Measurements from ENCODE around the gene ZNF425.
A peak's percentile ranks its signal among the peaks of the same experiment; 100 is the strongest.
"Not testable (repeated sequence)": the region's sequence is repeated elsewhere in the genome, so short reads cannot be mapped to it uniquely, and the experiment has no call there.

Gene ZNF425

DNA sequence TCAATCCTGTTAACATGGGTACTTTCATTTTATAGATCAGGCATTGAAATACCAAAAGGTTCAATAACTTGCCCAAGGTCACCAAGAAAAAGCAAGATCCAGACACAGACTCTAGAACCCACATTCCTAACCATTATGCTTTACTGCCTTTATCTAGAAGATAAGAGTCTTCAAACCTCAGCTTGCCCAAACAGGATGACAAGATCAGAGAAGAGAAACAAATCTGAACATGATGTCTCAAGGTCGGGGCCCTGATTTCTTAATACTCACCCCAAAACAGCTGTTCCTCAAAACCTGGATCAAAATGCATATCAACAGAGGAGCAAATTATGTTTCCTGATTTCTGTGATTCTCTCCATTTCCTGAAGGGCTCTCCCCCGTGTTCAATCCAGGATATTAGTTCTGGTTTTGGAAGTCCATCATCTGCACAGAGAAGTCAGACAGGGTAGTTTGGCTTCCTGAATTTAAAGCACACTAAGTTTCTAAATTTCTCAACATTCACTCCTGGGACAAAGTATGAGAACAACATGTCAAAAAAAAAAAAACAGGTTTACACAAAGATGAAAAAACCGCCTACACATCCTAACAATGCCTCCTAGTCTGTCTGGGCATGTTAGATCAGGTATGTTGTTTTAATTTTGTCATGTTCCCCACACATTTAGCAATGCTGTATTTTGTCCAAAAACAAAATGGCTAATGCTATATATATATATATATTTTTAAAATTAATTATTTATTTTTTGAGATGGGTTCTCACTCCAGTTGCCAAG is 51.8 kb downstream of the ZNF425 start:
- no peak for DNase-seq (ENCODE audit: low read depth, low spot score)

DNA sequence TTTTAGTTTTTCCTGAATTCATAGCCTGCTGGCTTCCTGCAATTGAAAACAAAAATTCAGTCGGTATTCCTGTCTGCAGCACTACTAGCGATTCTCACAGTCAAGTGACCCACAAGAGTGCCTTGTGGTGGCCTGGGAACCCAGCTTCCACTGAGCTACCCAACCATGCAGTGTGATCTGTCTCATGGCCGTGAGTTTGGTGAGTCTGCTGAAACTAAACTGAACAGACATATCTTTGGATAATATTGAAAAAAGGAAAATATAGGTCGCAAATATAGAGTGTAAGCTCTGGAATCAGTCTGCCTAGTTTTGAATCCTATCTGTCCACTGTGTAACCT is 53.7 kb downstream of the ZNF425 start:
- DNase-seq (ENCODE audit: low read depth, low spot score): no peak

DNA sequence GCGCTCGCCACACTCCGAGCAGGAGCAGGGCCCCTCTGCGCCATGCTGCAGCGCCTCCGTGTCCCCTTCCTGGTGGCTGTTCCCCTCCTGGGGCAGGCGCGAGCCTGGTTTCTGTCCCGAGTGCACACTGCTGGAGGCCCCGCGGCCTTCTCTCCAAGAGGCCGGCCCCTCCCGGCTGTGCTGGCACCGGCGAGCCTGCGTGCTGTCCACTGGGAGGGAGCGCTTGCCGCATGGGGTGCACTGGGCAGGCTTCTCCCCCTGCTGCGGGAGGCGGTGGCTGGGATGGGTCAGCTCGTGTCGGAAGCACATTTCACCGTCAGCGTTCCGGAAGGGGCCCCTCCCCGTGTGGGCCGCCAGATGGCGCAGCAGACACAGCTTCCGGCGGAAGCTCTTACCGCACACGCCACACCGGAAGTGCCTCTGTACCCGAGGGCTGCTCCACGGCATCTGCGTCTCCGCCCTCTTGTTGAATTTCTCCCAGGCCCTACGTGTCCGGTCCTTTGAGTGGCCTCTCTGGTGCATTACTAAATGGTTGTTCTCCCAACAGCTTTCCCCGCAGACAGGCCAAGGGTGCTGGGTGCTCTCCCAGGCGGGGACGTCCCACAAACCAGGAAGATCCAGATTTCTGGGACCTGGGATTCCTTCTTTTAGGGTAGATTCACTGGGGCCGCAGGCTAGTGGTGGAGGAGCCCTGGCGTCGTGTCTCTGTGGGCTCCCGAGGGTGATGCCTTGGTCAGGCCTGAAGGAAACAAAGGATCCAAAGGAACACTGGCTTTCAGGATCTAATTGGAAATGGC is 54.3 kb downstream of the ZNF425 start:
- peak; percentile 28 for DNase-seq (ENCODE audit: low read depth, low spot score)

DNA sequence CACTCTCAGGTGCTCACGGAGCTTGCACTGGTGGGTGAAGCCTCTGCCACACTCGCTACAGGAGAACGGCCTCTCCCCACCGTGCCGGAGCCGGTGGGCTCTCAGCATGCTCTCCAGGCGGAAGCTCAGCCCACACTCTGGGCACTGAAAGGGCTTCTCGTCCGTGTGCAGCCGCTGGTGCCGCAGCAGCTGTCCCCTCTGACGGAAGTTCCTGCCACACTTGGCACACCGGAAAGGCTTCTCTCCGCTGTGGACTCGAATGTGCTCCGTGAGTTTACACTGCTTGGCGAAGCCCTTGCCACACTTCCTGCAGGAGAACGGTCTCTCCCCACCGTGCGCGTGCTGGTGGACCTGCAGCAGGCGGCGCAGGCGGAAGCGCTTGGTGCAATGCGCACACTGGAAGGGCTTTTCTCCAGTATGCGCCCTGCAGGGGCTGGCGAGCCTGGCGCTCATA is 54.9 kb downstream of the ZNF425 start:
- no peak for DNase-seq (ENCODE audit: low read depth, low spot score)

DNA sequence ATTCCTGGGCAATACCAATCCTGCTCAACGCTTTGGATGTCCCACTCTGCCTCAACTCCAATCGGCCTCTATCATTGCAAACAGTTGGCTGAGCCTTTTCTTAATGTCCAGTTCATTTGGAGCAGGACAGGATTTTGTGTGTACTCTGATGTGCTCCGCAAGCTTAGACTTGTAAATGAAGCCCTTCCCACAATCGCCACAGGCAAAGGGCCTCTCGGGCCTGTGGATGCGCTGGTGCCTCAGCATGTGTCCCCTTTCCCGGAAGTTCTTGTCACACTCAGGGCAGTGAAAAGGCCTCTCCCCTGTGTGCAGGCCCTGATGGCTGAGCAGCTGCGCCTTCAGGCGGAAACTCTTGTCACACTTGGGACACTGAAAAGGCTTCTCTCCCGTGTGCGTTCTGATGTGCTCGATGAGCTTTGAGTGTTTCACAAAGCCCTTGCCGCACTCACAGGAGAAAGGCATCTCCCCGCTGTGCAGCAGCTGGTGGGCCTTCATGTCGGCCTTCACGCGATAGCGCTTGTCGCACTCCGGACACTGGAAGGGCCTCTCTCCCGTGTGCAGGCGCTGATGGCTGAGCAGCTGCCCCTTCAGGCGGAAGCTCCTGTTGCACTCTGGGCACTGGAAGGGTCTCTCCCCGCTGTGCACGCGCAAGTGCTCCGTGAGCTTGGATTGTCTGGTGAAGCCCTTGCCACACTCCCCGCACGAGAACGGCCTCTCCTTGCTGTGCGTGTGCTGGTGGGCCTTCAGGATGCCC is 55.6 kb downstream of the ZNF425 start:
- no peak for DNase-seq (ENCODE audit: low read depth, low spot score)

DNA sequence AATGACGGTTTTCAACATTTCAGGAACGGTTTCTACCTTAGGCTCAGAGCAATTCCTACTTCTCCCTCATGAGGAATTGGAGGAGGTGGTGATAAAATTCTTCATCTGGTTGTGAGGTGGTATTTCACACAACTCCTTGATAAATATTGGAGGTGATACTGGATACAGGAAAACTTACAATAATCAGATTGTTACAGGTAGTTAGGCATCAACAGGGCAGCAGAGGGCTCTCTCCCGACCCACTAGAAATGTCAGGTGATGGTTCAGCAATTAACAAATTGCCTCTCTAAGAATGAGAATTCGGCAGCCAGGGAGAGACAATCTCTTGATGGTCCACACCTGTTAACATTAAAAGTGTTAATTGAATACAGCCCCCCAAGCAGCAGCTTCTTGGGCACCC is 58.3 kb downstream of the ZNF425 start:
- DNase-seq (ENCODE audit: low read depth, low spot score): no peak

DNA sequence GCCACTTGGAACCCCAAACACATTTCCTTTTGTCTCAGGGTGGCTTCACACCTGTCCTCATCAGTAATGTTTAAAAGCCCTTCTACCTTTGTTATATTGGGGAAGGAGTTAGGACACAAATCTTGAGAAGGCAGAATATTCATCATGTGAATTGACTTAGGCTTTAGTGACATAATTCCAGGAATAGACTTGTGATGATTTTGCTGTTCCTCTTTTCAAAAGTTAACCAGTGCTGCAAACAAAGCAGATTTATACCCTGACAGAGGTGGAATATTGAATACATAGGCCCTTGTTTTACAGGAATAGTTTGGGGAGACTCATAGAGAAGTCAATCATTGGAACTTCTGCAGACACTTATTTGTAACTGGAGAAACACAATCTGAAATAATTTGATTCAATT is 62.6 kb downstream of the ZNF425 start:
- DNase-seq (ENCODE audit: low read depth, low spot score): no peak

DNA sequence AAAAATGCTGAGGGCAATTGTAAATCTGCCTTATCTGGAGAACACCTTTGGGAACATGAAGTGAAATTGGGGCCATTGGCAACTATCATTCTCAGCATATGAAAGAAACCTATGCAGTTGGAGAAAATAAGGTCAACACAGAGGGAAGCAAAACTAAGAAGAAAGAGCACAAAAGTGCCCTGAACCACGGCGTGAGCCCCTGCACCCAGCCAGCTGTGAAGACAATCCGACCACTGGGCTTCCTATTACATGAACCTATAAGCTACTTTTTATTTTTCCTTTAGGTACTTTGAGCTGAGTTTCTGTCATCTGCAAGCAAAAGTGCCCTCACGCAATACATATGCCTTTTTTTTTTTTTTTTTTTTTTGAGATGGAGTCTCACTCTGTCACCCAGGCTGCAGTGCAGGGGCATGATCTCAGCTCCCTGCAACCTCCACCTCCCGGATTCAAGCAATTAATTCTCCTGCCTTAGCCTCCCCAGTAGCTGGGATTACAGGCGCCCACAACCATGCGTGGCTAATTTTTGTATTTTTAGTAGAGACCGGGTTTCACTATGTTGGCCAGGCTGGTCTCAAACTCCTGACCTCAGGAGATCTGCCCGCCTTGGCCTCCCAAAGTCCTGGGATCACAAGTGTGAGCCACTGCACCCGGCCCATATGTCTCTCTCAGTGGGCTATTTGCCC is 63.8 kb downstream of the ZNF425 start:
- not testable (repeated sequence) for DNase-seq (ENCODE audit: low read depth, low spot score)

DNA sequence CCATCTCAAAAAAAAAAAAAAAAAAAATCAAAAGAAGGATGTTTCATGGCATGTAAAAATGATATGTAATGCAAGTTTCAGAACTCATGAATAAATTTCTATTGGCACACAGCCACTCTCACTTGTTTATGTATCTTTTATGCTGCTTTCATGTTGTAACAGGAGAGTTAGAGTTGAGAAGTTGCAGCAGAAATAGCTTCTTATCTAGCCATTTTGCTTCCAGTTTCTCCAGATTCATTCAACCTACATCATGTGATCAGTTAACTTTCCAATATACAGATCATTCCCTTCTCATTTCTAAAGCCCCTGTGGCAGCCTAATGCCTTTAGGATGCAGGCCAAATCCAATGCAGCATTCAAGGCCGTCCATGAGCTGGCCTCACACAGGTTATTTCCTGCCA is 66.0 kb downstream of the ZNF425 start:
- no peak for DNase-seq (ENCODE audit: low read depth, low spot score)

DNA sequence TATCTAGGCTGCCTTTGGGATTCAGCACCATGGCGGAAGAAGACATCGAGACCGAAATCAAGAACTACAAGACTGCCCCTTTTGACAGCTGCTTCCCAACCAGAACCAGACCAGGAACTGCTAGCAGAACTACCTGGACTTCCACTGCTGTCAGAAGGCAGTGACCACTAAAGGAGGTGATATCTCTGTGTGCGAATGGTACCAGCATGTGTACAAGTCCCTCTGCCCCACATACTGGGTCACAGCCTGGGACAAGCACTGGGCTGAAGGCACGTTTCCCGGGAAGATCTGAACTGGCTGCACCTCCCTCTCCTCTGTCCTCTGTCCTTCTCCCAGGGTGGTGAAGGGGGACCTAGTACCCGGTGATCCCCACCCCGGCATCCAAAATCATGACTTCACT is 72.2 kb downstream of the ZNF425 start:
- DNase-seq (ENCODE audit: low read depth, low spot score): no peak

DNA sequence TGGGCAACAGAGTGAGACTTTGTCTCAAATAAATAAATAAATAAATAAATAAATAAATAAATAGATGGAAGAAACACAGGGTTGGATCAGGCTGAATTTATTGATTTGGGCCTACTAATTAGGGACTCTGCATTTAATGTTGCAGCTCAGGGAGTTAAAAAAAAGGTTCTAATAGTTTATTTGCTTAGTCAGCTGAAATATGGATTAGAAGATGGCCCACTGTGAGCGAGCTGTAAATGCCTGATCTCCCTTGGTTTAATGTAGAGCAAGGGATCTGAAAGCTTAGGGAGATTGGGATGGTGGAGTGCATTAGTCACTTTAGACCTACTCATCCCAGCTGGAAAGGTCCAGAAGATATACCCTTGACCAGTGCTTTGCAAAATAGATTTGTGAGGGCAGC is 72.7 kb downstream of the ZNF425 start:
- no peak for DNase-seq (ENCODE audit: low read depth, low spot score)
